ENCODE measurements around the gene BABAM2.

BABAM2 gene

DNA sequence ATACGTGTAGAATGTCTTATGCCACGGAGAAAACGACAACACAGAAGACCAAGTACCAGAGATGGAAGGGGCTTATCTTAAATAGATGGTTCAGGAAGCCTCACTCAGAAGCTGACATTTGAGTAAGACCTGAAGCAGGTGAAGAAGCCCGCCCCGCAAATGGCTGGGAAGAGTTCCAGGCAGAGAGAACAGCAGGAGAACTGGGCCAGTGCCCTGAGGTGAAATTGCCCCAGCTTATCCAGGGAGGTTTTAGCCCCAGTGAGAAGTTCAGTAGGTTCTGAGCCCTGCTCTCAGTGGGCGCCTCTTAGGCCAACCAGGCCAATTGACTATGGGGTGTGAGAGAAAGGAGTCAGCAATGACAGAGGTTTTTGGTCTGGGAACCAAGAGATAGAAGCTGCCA lies 336.0 kb downstream of the BABAM2 start:
- WGBS (ENCODE audit: insufficient coverage): 99% methylated on average over 6 of the region's 6 CpGs
- no peaks in the 10 kb centered on the region for H3K9me3 ChIP-seq (ENCODE audit: control extremely low read depth in 1 of 5, control insufficient read depth in 4 of 5, insufficient read depth in 2 of 5, low read depth in 1 of 5, low read length in 4 of 5)
- no peaks in the 10 kb centered on the region for H3K27me3 ChIP-seq (replicated peaks in 2 of 5; ENCODE audit: control insufficient read depth in 4 of 5, insufficient read depth in 5 of 5, low read length in 4 of 5)
- H3K36me3 ChIP-seq (ENCODE audit: control insufficient read depth in 4 of 4, insufficient read depth in 4 of 4, low read length in 3 of 4): peaks cover 0 to 2% (median 0%) of the 10 kb centered on the region in 4 experiments
- no peak for DNase-seq
- ChIA-PET CTCF (no interaction called here), POLR2A (no interaction called here)
- no peak overlapping the region for H3K4me3 ChIP-seq (ENCODE audit: control insufficient read depth in 1 of 7, extremely low read depth in 1 of 7, insufficient read depth in 4 of 7, low read depth in 2 of 7, low read length in 6 of 7)
- H3K4me1 ChIP-seq (ENCODE audit: control extremely low read depth in 1 of 4, control insufficient read depth in 4 of 4, insufficient read depth in 4 of 4, low read length in 3 of 4): peaks cover 0 to 2% (median 0%) of the 10 kb centered on the region in 4 experiments
- no peak overlapping the region for H3K27ac ChIP-seq (ENCODE audit: insufficient read depth in 1 of 2, low read depth in 1 of 2, low read length in 2 of 2, poor library complexity in 1 of 2, severe bottlenecking in 2 of 2)

DNA sequence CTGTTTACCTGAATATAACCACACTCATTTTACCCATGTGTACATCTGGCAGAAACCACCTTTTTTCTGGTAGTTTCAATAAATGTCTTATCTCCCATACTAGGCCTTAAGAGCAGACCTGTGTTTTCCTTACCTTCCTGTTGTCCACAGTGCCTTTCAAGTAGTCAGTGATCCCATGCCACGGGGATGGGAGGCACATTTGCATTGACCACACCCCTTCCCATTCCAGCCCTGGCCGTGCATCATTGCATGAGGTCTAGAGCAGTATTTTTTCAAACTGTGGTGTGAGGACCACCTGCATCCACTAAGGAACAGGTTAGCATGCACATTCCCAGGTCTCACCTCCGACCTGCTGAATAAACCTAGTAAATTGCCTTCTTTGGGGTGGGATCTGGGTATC lies 337.0 kb downstream of the BABAM2 start:
- Histone ChIP-seq H3K36me3 (ENCODE audit: control insufficient read depth in 4 of 4, insufficient read depth in 4 of 4, low read length in 3 of 4) (peaks cover 0 to 2% (median 0%) of the 10 kb centered on the region in 4 experiments), H3K27ac (ENCODE audit: insufficient read depth in 1 of 2, low read depth in 1 of 2, low read length in 2 of 2, poor library complexity in 1 of 2, severe bottlenecking in 2 of 2) (no peak overlapping the region), H3K27me3 (replicated peaks in 2 of 5; ENCODE audit: control insufficient read depth in 4 of 5, insufficient read depth in 5 of 5, low read length in 4 of 5) (no peaks in the 10 kb centered on the region), H3K4me3 (ENCODE audit: control insufficient read depth in 1 of 7, extremely low read depth in 1 of 7, insufficient read depth in 4 of 7, low read depth in 2 of 7, low read length in 6 of 7) (no peak overlapping the region), H3K4me1 (ENCODE audit: control extremely low read depth in 1 of 4, control insufficient read depth in 4 of 4, insufficient read depth in 4 of 4, low read length in 3 of 4) (peaks cover 0 to 2% (median 0%) of the 10 kb centered on the region in 4 experiments), H3K9me3 (ENCODE audit: control extremely low read depth in 1 of 5, control insufficient read depth in 4 of 5, insufficient read depth in 2 of 5, low read depth in 1 of 5, low read length in 4 of 5) (no peaks in the 10 kb centered on the region)
- 75% methylated on average over 2 of the region's 3 CpGs for WGBS (ENCODE audit: insufficient coverage)
- CTCF ChIA-PET: no interaction called here
- no peak for DNase-seq
- POLR2A ChIA-PET: no interaction called here

DNA sequence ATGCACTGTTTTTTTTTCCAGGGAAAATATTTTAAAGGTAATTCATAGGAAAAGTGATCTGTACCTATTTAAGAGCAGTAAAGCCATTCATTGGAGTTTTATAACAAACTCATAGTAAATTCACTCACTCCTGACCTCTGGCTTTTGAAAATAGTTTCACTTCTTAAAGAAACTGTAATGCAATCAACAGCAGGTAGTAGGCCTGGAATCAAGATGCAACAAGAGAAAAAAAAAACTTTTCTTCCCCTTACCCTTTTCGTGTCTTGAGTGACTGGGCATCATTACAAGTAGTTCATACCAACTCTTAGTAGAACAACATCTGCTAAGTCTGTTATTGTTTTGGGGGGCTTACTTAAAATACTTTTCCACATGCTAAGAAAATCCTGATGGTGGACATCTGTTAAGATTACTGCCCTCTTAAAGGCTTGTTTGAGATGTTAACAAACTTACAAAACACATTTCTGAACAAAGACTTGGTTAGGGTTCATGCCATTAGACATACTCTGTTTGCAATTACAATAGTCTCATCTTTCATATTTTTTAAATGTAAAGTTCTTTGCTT lies 338.0 kb downstream of the BABAM2 start:
- Histone ChIP-seq H3K27me3 (replicated peaks in 2 of 5; ENCODE audit: control insufficient read depth in 4 of 5, insufficient read depth in 5 of 5, low read length in 4 of 5) (no peaks in the 10 kb centered on the region), H3K9me3 (ENCODE audit: control extremely low read depth in 1 of 5, control insufficient read depth in 4 of 5, insufficient read depth in 2 of 5, low read depth in 1 of 5, low read length in 4 of 5) (no peaks in the 10 kb centered on the region), H3K27ac (ENCODE audit: insufficient read depth in 1 of 2, low read depth in 1 of 2, low read length in 2 of 2, poor library complexity in 1 of 2, severe bottlenecking in 2 of 2) (no peak overlapping the region), H3K36me3 (ENCODE audit: control insufficient read depth in 4 of 4, insufficient read depth in 4 of 4, low read length in 3 of 4) (peaks cover 0 to 2% (median 0%) of the 10 kb centered on the region in 4 experiments), H3K4me1 (ENCODE audit: control extremely low read depth in 1 of 4, control insufficient read depth in 4 of 4, insufficient read depth in 4 of 4, low read length in 3 of 4) (peaks cover 0 to 2% (median 0%) of the 10 kb centered on the region in 4 experiments), H3K4me3 (ENCODE audit: control insufficient read depth in 1 of 7, extremely low read depth in 1 of 7, insufficient read depth in 4 of 7, low read depth in 2 of 7, low read length in 6 of 7) (no peak overlapping the region)
- CTCF ChIA-PET: no interaction called here
- WGBS (ENCODE audit: insufficient coverage): no CpG with 5 or more reads among the region's 1 CpG
- POLR2A ChIA-PET: no interaction called here
- peak; percentile 18 to 69 (median 66) for DNase-seq

DNA sequence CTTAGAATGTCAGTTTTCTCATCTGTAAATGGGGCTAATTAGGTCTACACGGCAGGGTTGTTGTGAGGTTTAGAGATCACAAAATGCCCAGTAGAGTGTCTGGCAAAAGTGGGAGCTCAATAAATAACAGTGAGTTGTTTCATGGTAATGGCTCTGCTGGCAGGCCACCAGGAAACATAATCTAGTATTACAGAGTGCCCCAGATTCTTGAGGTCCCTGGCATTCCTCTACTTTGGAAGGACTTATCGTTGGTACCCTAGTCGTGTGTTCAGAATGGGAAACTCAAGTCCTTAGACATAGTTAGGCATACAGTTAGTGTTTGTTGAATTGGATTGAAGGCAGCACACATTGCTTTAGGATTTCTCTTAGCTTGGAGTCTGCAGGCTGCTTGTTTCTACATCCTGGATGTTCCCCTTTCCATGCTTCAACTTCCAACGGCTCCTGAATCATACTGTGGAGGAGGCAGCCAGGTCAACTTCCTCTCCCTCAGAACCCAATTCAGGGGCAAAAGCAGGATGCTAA lies 340.6 kb downstream of the BABAM2 start:
- no peak overlapping the region for H3K4me3 ChIP-seq (ENCODE audit: control insufficient read depth in 1 of 7, extremely low read depth in 1 of 7, insufficient read depth in 4 of 7, low read depth in 2 of 7, low read length in 6 of 7)
- H3K27ac ChIP-seq (ENCODE audit: insufficient read depth in 1 of 2, low read depth in 1 of 2, low read length in 2 of 2, poor library complexity in 1 of 2, severe bottlenecking in 2 of 2): no peak overlapping the region
- H3K36me3 ChIP-seq (ENCODE audit: control insufficient read depth in 4 of 4, insufficient read depth in 4 of 4, low read length in 3 of 4): peaks cover 0 to 2% (median under 1%) of the 10 kb centered on the region in 4 experiments
- WGBS (ENCODE audit: insufficient coverage): 94% methylated on average over 2 of the region's 4 CpGs
- no peaks in the 10 kb centered on the region for H3K4me1 ChIP-seq (ENCODE audit: control extremely low read depth in 1 of 4, control insufficient read depth in 4 of 4, insufficient read depth in 4 of 4, low read length in 3 of 4)
- CTCF ChIA-PET: interaction anchor here (1.0 to 2.6 kb wide), 2 partner anchors 8 to 46 kb away, joined by 4 to 10 read pairs; no protein-coding TSS in a partner anchor
- no peak for DNase-seq
- H3K27me3 ChIP-seq (replicated peaks in 2 of 5; ENCODE audit: control insufficient read depth in 4 of 5, insufficient read depth in 5 of 5, low read length in 4 of 5): no peaks in the 10 kb centered on the region
- POLR2A ChIA-PET: no interaction called here
- no peaks in the 10 kb centered on the region for H3K9me3 ChIP-seq (ENCODE audit: control extremely low read depth in 1 of 5, control insufficient read depth in 4 of 5, insufficient read depth in 2 of 5, low read depth in 1 of 5, low read length in 4 of 5)

DNA sequence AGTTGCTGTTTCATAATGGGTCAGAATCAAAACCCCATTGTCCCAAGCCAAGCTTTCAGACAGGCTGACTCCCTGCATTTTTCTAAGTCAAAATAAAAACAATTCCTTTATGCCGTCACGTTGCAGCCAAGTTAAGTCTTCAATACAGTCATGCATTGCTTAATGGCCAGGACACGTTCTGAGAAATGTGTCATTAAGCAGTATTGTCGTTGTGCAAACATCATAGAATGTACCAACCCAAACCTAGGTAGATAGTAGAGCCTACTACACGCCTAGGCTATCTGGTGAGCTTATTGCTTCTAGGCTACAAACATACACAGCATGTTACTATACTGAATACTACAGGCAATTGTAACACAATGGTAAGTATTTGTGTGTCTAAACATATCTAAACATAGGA lies 341.8 kb downstream of the BABAM2 start:
- POLR2A ChIA-PET: no interaction called here
- no peak overlapping the region for H3K27ac ChIP-seq (ENCODE audit: insufficient read depth in 1 of 2, low read depth in 1 of 2, low read length in 2 of 2, poor library complexity in 1 of 2, severe bottlenecking in 2 of 2)
- peaks cover under 1 to 4% (median 2%) of the 10 kb centered on the region in 4 experiments for H3K36me3 ChIP-seq (ENCODE audit: control insufficient read depth in 4 of 4, insufficient read depth in 4 of 4, low read length in 3 of 4)
- WGBS (ENCODE audit: insufficient coverage): 96% methylated on average over 4 of the region's 5 CpGs
- H3K9me3 ChIP-seq (ENCODE audit: control extremely low read depth in 1 of 5, control insufficient read depth in 4 of 5, insufficient read depth in 2 of 5, low read depth in 1 of 5, low read length in 4 of 5): no peaks in the 10 kb centered on the region
- DNase-seq: no peak
- no peaks in the 10 kb centered on the region for H3K27me3 ChIP-seq (replicated peaks in 2 of 5; ENCODE audit: control insufficient read depth in 4 of 5, insufficient read depth in 5 of 5, low read length in 4 of 5)
- no peak overlapping the region for H3K4me3 ChIP-seq (ENCODE audit: control insufficient read depth in 1 of 7, extremely low read depth in 1 of 7, insufficient read depth in 4 of 7, low read depth in 2 of 7, low read length in 6 of 7)
- no peaks in the 10 kb centered on the region for H3K4me1 ChIP-seq (ENCODE audit: control extremely low read depth in 1 of 4, control insufficient read depth in 4 of 4, insufficient read depth in 4 of 4, low read length in 3 of 4)
- CTCF ChIA-PET: interaction anchor here (0.6 to 1.2 kb wide), 2 partner anchors 16 to 30 kb away, joined by 3 read pairs; no protein-coding TSS in a partner anchor

DNA sequence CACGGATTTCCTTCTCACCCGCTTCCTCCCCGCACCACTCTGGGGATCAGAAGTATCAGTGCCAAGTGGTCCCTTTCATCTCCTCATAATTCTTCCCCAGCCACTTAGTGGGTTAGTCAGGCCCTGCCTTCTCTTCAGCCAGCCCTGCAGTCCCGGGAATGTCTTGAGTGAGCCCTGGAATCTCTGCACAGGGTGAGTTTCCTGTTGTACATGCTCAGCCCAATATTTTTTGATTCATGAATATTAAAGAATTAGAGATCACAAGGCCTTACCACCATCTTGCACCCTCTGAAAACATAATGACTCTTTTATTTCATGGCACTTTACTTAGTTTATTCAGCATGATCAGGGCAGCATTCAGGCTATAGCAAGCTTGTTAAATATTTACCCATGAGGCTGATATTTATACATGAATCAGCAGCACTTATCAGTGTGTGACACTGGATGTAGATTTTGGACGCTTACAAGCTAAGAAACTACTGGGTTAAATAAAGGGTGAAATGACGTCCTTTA lies 342.7 kb downstream of the BABAM2 start:
- POLR2A ChIA-PET: interaction anchor here (1.0 kb wide), 1 partner anchor 159 kb away, joined by 4 read pairs; the partner anchor contains the start of gene FOSL2
- H3K27me3 ChIP-seq (replicated peaks in 2 of 5; ENCODE audit: control insufficient read depth in 4 of 5, insufficient read depth in 5 of 5, low read length in 4 of 5): no peaks in the 10 kb centered on the region
- WGBS (ENCODE audit: insufficient coverage): 96% methylated on average over 4 of the region's 6 CpGs
- CTCF ChIA-PET: interaction anchor here (1.7 kb wide), 1 partner anchor 148 kb away, joined by 3 read pairs; no protein-coding TSS in a partner anchor
- no peaks in the 10 kb centered on the region for H3K9me3 ChIP-seq (ENCODE audit: control extremely low read depth in 1 of 5, control insufficient read depth in 4 of 5, insufficient read depth in 2 of 5, low read depth in 1 of 5, low read length in 4 of 5)
- H3K27ac ChIP-seq (ENCODE audit: insufficient read depth in 1 of 2, low read depth in 1 of 2, low read length in 2 of 2, poor library complexity in 1 of 2, severe bottlenecking in 2 of 2): no peak overlapping the region
- no peak overlapping the region for H3K4me3 ChIP-seq (ENCODE audit: control insufficient read depth in 1 of 7, extremely low read depth in 1 of 7, insufficient read depth in 4 of 7, low read depth in 2 of 7, low read length in 6 of 7)
- DNase-seq: no peak
- peaks cover 2 to 6% (median 3%) of the 10 kb centered on the region in 4 experiments for H3K36me3 ChIP-seq (ENCODE audit: control insufficient read depth in 4 of 4, insufficient read depth in 4 of 4, low read length in 3 of 4)
- H3K4me1 ChIP-seq (ENCODE audit: control extremely low read depth in 1 of 4, control insufficient read depth in 4 of 4, insufficient read depth in 4 of 4, low read length in 3 of 4): no peaks in the 10 kb centered on the region

DNA sequence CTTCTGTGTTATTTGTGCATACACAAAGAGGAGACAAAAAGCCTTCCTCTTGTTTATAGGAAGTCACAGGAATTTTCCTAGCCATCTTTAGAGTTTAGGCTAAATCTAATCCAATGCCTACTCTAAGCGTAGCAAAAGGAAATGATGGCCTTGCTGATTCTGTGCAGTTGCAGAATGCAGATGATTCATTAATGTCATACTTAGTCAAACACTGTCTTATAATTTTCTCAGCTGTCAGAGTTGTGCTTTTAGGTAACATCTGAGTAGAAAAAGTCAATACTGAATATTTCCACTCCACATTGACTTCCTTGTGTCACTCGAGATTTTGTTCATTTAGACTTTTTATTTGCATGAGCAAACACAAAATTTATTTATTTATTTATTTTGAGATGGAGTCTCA lies 344.3 kb downstream of the BABAM2 start:
- CTCF ChIA-PET: interaction anchor here (1.7 kb wide), 1 partner anchor 147 kb away, joined by 3 read pairs; no protein-coding TSS in a partner anchor
- WGBS (ENCODE audit: insufficient coverage): no CpG with 5 or more reads among the region's 2 CpGs
- H3K9me3 ChIP-seq (ENCODE audit: control extremely low read depth in 1 of 5, control insufficient read depth in 4 of 5, insufficient read depth in 2 of 5, low read depth in 1 of 5, low read length in 4 of 5): no peaks in the 10 kb centered on the region
- no peak overlapping the region for H3K27ac ChIP-seq (ENCODE audit: insufficient read depth in 1 of 2, low read depth in 1 of 2, low read length in 2 of 2, poor library complexity in 1 of 2, severe bottlenecking in 2 of 2)
- no peak overlapping the region for H3K4me3 ChIP-seq (ENCODE audit: control insufficient read depth in 1 of 7, extremely low read depth in 1 of 7, insufficient read depth in 4 of 7, low read depth in 2 of 7, low read length in 6 of 7)
- no peaks in the 10 kb centered on the region for H3K27me3 ChIP-seq (replicated peaks in 2 of 5; ENCODE audit: control insufficient read depth in 4 of 5, insufficient read depth in 5 of 5, low read length in 4 of 5)
- DNase-seq: no peak
- peaks cover 0 to 10% (median 2%) of the 10 kb centered on the region in 4 experiments for H3K4me1 ChIP-seq (ENCODE audit: control extremely low read depth in 1 of 4, control insufficient read depth in 4 of 4, insufficient read depth in 4 of 4, low read length in 3 of 4)
- POLR2A ChIA-PET: no interaction called here
- peaks cover 2 to 6% (median 3%) of the 10 kb centered on the region in 4 experiments for H3K36me3 ChIP-seq (ENCODE audit: control insufficient read depth in 4 of 4, insufficient read depth in 4 of 4, low read length in 3 of 4)

Measured in common myeloid progenitor, CD34-positive (primary cell).